Naive B cell (primary cell): ENCODE data around the gene VWA2. TPM values are rescaled to one million over a fixed set of nuclear protein-coding genes. Genes with fewer than 3 reads are reported as not detected.
"Not testable (repeated sequence)": the region's sequence is repeated elsewhere in the genome, so short reads cannot be mapped to it uniquely, and the experiment has no call there.

Source experiments
- ATAC-seq, 2 donors: fragments of 150-1000 bp; cut with Tn5 transposase; 2 replicates each; pipeline ENCODE4 v1.10.0; 2021; ENCODE audit warnings: low read depth in 2 of 2, mild to moderate bottlenecking in 2 of 2, moderate library complexity in 2 of 2
- DNase-seq: peaks from one replicate; pipeline ENCODE4 v3.0.0; 2022
- H3K27ac Mint-ChIP-seq, 6 donors: one replicate each; pipeline ENCODE4 v1.8.0; 2020 to 2022; ENCODE audit warnings: mild to moderate bottlenecking in 6 of 6, mixed read lengths in 6 of 6, moderate library complexity in 5 of 6, inconsistent platforms in 2 of 6
- H3K27me3 Mint-ChIP-seq, 3 donors: one replicate each; pipeline ENCODE4 v1.8.0; 2021 to 2022; ENCODE audit warnings: mixed read lengths in 3 of 3, mild to moderate bottlenecking in 1 of 3
- H3K36me3 Mint-ChIP-seq, 2 donors: one replicate each; pipeline ENCODE4 v1.8.0; 2020 to 2022; ENCODE audit warnings: mixed read lengths in 2 of 2, inconsistent platforms in 1 of 2, mild to moderate bottlenecking in 1 of 2
- H3K4me1 Mint-ChIP-seq, 3 donors: one replicate each; pipeline ENCODE4 v1.8.0; 2020 to 2022; ENCODE audit warnings: mixed read lengths in 3 of 3, inconsistent platforms in 1 of 3, mild to moderate bottlenecking in 1 of 3, moderate library complexity in 1 of 3
- H3K4me3 Mint-ChIP-seq, 8 donors: one replicate each; pipeline ENCODE4 v1.8.0; 2020 to 2022; ENCODE audit warnings: mild to moderate bottlenecking in 8 of 8, mixed read lengths in 8 of 8, moderate library complexity in 8 of 8, inconsistent platforms in 2 of 8
- H3K9me3 Mint-ChIP-seq, 7 donors: one replicate each; pipeline ENCODE4 v1.8.0; 2020 to 2022; ENCODE audit warnings: mixed read lengths in 7 of 7, mild to moderate bottlenecking in 5 of 7, inconsistent platforms in 2 of 7, moderate library complexity in 1 of 7
- polyA plus RNA-seq, 6 donors: library from polyadenylated mRNA; unstranded; fragments of 300-500 nt; fragmentation: Illumina TruSeq; gene quantifications; one replicate each; pipeline ENCODE4 v1.2.3, GENCODE V29; 2021; ENCODE audit warnings: low read depth in 6 of 6

VWA2 gene
- polyA plus RNA-seq, 6 donors from 2014 or later, result not detected

DNA sequence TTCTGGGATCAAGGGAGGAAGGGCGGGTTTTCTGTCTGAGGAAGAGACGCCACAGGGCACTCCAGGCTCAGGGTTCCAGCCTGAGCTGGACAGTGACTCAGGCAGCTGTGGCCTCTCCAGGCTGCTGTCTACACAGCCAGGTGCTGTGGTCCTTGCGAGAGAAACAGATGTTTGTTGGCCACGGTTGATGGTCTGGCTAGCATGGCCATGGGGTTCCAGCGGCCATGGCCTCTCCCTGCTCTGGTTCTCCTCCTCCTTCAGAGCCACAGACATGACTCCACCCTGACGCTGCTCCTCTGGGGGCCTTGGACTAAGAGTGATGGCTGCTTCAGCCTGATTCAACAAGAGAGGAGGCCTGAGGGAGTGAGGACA is 89.4 kb downstream of the VWA2 start:
- Mint-ChIP-seq H3K9me3 (peaks cover 0 to 2% (median 0%) of the 10 kb centered on the region in 7 donors), H3K4me1 (no peaks in the 10 kb centered on the region), H3K27me3 (peaks cover 0 to 5% (median 0%) of the 10 kb centered on the region in 3 donors), H3K36me3 (no peaks in the 10 kb centered on the region), H3K4me3 (no peak overlapping the region), H3K27ac (peak overlapping the region in 1 of 6 donors; percentile 24)
- no peak for ATAC-seq
- no peak for DNase-seq

DNA sequence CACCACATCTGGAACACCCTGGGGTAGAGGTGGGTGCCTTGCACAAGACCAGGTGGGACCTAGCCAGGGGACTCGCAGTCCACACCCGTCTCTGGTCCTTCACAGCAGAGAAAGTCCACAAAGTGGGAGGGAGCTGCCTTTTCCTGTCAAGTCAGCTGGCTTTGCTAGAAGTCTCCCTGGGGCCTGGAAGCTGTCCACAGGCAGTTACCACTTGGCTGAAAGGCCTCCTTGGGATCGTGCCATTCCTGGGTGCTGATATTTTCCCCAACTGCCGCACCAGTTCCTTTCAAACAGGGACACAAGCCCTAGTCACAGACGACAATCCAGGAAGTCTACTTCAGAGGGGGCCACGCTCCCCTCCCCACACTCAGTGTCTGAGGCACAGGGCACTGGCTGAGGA is 89.8 kb downstream of the VWA2 start:
- Mint-ChIP-seq H3K9me3 (peaks cover 0 to 2% (median 0%) of the 10 kb centered on the region in 7 donors), H3K36me3 (no peaks in the 10 kb centered on the region), H3K4me1 (no peaks in the 10 kb centered on the region), H3K4me3 (no peak overlapping the region), H3K27ac (no peak overlapping the region), H3K27me3 (peaks cover 0 to under 1% (median 0%) of the 10 kb centered on the region in 3 donors)
- no peak for DNase-seq
- no peak for ATAC-seq

DNA sequence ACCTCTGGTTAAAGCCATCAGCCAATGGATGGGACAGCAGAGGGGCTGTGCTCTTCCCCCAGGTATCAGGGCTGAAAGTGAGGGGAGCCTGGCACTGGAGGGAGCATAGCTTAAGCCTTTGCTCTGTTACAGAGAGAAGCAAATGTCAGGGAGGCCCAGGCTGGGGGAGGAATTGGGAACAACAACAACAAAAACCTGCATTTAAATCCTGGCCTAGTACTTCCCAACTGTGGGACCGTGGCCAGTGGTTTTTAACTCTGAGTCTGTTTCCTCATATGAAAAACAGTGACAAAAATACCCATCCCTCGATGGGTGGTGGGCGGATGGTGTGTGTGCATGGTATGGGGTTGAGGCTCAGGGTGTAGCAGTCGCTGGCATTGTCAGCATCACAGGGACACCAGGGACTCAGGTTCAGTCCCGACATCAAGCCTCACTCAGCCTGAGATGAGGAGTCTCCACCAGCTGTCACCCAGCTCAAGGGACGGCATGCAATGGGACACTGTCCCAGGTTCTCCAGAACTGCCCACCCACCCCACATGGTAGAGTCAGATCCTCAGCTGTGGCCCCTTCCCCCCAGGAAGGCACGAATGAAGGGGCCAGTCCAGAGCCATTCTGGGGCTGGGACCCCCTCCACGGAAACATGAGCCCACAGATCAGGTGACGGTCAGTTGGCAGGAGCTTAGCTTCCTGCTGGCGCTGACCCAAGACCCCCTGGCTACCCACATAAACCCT is 90.7 kb downstream of the VWA2 start:
- ATAC-seq, result no peak
- Mint-ChIP-seq H3K4me1 (no peaks in the 10 kb centered on the region), H3K27ac (no peak overlapping the region), H3K4me3 (no peak overlapping the region), H3K27me3 (peaks cover 0 to 3% (median 0%) of the 10 kb centered on the region in 3 donors), H3K9me3 (peaks cover 0 to 2% (median 0%) of the 10 kb centered on the region in 7 donors), H3K36me3 (no peaks in the 10 kb centered on the region)
- DNase-seq, result no peak

DNA sequence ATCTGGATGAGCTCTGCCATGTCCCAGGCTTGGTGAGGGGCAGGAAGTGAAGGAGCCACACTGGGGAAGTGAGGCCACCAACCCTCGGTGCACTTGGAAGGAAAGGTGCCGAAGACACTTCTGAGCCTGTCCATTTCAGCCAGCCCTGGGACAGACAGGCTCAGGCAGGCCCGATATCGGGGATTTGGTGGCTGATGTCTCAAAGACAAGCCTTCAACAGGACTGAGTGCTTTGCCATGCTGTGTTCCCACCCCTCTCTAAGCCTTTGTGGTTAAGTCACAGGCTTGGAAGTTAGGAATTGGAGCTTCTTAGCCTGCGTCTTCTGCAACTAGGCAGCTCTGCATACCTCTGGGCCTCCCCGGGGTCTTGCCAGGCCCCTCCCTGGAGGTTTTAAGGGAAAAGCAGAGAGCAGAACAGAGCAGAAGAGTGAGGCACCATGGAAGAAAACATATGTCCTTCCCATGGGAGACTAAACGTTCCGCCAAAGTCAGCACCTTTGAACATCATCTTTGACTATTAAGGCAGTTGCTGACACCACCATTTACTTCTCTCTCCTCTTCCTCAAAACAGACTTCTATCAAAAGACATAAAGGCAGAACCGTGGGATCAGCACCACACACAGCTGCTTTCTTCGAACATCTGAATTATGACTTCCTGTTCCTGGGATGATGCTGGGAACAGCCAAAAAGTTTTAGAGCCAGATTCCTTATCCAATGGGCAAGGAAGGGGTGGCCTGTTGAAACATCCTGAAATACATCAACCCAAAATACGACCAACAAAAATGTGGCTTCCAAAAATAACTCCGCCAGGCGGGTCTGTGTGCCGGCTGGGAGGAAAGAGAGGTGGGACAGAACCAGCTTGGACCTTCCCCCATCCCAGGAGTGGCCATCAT is 93.5 kb downstream of the VWA2 start:
- no peak for DNase-seq
- Mint-ChIP-seq H3K27me3 (peaks cover 0 to 3% (median 0%) of the 10 kb centered on the region in 3 donors), H3K27ac (peak overlapping the region in 1 of 6 donors; percentile 61), H3K36me3 (no peaks in the 10 kb centered on the region), H3K4me1 (no peaks in the 10 kb centered on the region), H3K4me3 (no peak overlapping the region), H3K9me3 (peaks cover 0 to 2% (median 0%) of the 10 kb centered on the region in 7 donors)
- ATAC-seq, result no peak

DNA sequence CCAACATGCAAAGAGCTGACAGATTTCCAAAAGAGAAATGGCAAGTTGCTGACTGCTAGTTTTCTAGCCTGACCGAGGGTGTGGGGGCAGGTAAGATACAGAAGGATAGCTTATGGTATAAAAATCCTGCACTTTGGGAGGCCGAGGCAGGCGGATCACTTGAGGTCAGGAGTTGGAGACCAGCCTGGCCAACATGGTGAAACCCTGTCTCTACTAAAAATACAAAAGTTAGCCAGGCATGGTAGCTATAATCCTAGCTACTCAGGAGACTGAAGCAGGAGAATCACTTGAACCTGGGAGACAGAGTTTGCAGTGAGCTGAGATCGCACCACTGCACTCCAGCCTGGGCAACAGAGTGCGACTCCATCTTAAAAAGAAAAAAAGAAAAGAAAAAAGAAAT is 94.4 kb downstream of the VWA2 start:
- not testable (repeated sequence) for DNase-seq, H3K4me3 Mint-ChIP-seq, H3K27me3 Mint-ChIP-seq, ATAC-seq, H3K9me3 Mint-ChIP-seq, H3K36me3 Mint-ChIP-seq, H3K4me1 Mint-ChIP-seq
- peak overlapping the region in 1 of 6 donors; percentile 57 for H3K27ac Mint-ChIP-seq

DNA sequence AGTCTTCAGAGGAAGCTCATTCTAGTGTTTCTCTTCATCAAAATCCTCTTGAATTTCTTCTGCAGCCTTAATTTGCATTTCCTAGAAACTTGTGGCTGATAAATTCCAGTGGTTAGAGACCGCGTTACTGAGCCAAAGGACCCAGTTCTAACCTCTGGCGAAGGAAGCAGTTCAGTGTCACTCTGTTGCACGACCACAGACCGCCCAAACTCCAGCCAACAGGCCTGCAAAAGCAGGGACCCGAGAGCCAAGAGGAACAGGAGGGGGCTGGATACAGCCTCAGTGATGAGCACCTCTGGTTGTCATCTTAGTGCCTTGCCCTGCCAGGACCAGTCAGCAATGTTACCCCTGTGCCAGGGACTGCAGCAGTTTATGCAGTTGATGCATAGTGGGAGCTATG is 95.2 kb downstream of the VWA2 start:
- Mint-ChIP-seq H3K36me3 (no peaks in the 10 kb centered on the region), H3K27me3 (peaks cover 0 to 3% (median 0%) of the 10 kb centered on the region in 3 donors), H3K4me3 (no peak overlapping the region), H3K27ac (peak overlapping the region in 1 of 6 donors; percentile 46), H3K9me3 (peaks cover 0 to 2% (median 0%) of the 10 kb centered on the region in 7 donors), H3K4me1 (no peaks in the 10 kb centered on the region)
- DNase-seq (no peak), ATAC-seq (no peak)

DNA sequence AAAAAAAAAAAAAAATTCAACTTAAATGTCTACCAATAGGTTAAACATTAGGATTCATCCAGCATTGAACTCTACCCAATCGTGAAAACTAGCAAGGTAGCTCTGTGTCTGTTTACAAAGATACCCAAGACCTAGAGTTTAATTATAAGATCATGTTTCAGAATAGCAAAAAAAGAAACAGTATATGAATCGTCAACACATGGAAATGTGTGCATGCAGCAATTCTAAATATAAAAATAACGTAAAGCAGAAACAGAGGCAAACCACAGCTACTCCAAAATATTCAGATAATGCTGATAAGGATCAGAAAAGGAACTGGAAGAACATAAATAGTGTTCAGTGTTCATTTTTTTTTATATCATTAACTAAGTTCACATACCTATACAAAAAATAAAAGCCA is 96.6 kb downstream of the VWA2 start:
- Mint-ChIP-seq H3K27ac (no peak overlapping the region), H3K4me3 (no peak overlapping the region)
- no peak for ATAC-seq

DNA sequence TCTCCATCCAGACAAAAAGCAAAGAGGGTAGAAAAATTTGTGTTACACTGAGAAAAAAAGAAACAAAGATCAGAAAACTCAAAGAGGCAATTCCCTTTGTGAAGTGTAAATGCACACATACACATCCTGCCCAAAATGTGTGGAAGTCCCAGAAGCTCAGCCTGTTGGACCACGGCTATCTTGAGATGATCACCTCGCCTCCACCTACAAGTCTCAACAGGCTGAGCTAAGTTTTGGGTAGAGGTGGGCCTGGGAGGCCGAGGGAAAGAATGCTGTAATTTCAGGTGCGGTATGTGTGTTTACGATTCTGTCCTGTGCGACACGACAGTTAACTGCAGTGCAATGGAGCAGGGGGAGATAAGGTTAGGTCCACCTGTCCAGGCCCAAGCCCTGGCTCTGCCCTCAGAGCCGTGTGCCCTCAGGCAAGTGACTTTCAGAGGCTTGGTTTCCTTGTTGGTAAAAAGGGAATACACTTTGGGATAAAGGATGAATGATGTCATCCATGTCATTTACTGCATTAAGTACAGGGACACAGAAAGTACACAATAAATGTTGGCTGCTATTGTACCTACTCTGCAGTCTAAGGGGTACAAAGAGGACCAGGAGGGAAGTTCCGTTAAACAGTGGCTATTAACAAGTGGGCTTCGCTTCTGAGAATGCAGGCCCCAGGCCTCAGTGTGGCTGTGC is 97.9 kb downstream of the VWA2 start:
- DNase-seq (no peak), ATAC-seq (no peak)
- no peaks in the 10 kb centered on the region for H3K4me1 Mint-ChIP-seq
- no peaks in the 10 kb centered on the region for H3K9me3 Mint-ChIP-seq
- peaks cover 0 to 3% (median 0%) of the 10 kb centered on the region in 3 donors for H3K27me3 Mint-ChIP-seq
- H3K27ac Mint-ChIP-seq, result no peak overlapping the region
- no peaks in the 10 kb centered on the region for H3K36me3 Mint-ChIP-seq
- H3K4me3 Mint-ChIP-seq, result peak overlapping the region in 1 of 8 donors; percentile 26

More for the DNA sequence above, 96.6 kb downstream of the VWA2 start:
- DNase-seq, result no peak
- H3K36me3 Mint-ChIP-seq, result no peaks in the 10 kb centered on the region
- peaks cover 0 to 3% (median 0%) of the 10 kb centered on the region in 3 donors for H3K27me3 Mint-ChIP-seq
- H3K4me1 Mint-ChIP-seq, result no peaks in the 10 kb centered on the region
- peaks cover 0 to 2% (median 0%) of the 10 kb centered on the region in 7 donors for H3K9me3 Mint-ChIP-seq

DNA sequence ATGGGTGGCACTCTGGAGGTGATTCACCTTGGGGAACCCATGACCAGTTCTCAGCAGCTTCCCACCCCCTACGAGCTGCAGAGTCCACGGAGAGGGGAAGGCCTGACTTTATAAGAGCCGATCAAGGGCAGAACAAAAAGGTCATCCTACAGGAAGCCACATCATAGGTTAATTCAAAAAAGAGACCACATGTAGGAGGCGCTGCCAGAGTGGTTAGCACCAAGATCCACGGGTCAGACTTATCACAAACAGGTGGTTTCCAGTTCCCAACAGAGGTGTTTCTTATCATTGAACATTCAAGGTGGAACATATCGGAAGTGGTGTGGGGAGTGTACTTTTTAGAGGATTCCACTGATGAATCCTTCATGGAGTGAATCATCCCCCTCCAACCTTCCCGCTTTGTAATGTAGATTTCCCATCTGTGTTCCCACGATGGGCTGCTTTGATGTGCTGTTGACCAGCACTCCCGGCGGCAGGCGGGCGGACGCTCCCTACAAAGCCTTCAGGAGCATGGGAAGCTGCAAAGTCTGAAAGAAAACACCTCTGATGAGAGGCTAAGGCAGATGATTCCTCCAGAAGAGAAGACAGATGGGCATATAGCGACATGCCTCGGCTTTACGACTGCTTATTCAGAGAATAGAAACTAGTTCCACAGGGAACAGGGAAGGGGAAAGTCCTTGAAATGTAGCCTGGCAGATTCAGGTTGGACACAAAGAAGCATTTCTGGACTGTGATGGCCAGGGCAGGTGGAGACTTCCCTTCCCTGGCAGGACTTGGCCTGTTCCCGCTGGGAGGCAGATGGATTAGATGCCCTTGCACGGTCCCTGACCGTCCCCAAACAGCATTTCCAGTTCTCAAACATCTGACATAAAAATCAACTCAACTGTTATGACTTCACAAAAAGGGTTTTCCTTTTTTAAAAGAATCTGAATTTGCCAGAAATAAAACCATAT is 98.7 kb downstream of the VWA2 start:
- H3K9me3 Mint-ChIP-seq, result no peaks in the 10 kb centered on the region
- DNase-seq, result no peak
- ATAC-seq, result no peak
- no peaks in the 10 kb centered on the region for H3K4me1 Mint-ChIP-seq
- peak overlapping the region in 1 of 8 donors; percentile 26 for H3K4me3 Mint-ChIP-seq
- no peaks in the 10 kb centered on the region for H3K36me3 Mint-ChIP-seq
- H3K27ac Mint-ChIP-seq, result no peak overlapping the region
- peaks cover 0 to 3% (median 0%) of the 10 kb centered on the region in 3 donors for H3K27me3 Mint-ChIP-seq

DNA sequence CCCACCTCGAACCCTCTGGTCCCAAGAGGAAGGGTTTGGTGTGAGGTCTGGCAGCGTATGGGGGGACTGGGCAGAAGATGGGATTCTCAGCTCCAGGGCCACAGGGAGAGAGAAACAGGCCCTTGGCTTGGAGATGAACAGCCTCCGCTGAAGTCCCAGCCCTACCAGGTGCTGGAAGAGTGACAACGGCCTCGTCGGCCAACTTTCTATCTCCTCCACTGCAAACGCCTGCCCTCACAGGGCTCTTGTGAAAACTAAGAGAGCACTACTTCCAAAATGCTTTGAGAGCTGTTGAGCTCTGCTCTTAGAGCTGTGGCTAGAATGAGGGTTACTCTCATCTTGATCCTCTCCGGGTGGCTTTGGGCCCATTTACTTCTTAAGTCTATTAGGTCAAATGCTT is 101.8 kb downstream of the VWA2 start:
- H3K27me3 Mint-ChIP-seq, result no peaks in the 10 kb centered on the region
- H3K9me3 Mint-ChIP-seq, result no peaks in the 10 kb centered on the region
- ATAC-seq, result no peak

More for the DNA sequence above, 101.8 kb downstream of the VWA2 start:
- H3K27ac Mint-ChIP-seq, result no peak overlapping the region
- H3K4me1 Mint-ChIP-seq, result no peaks in the 10 kb centered on the region
- DNase-seq, result no peak
- no peak overlapping the region for H3K4me3 Mint-ChIP-seq
- H3K36me3 Mint-ChIP-seq, result no peaks in the 10 kb centered on the region
